HL-60 (cell line): ENCODE results near the gene PTPN1.

Experiments used
- CTCF ChIP-seq: IDR thresholded peaks from one replicate; pipeline ENCODE4 v1.5.1; 2011; ENCODE audit warnings: low read length, control low read depth, inconsistent platforms; ENCODE audit not compliant: insufficient read depth
- GABPA ChIP-seq: IDR thresholded peaks from 2 replicates; pipeline ENCODE4 v1.6.1; 2012; ENCODE audit warnings: low read depth
- POLR2AphosphoS5 ChIP-seq: IDR thresholded peaks from 2 replicates; pipeline ENCODE4 v1.6.1; 2012; ENCODE audit warnings: low read depth
- SPI1 ChIP-seq: IDR thresholded peaks from 2 replicates; pipeline ENCODE4 v1.6.1; 2012; ENCODE audit warnings: low read depth, mild to moderate bottlenecking, borderline replicate concordance
- TF ChIP-seq, protein P1 (sequence below): IDR thresholded peaks from 2 replicates; pipeline ENCODE4 v1.6.1; 2012; ENCODE audit warnings: low read depth; ENCODE audit not compliant: insufficient replicate concordance

DNA sequence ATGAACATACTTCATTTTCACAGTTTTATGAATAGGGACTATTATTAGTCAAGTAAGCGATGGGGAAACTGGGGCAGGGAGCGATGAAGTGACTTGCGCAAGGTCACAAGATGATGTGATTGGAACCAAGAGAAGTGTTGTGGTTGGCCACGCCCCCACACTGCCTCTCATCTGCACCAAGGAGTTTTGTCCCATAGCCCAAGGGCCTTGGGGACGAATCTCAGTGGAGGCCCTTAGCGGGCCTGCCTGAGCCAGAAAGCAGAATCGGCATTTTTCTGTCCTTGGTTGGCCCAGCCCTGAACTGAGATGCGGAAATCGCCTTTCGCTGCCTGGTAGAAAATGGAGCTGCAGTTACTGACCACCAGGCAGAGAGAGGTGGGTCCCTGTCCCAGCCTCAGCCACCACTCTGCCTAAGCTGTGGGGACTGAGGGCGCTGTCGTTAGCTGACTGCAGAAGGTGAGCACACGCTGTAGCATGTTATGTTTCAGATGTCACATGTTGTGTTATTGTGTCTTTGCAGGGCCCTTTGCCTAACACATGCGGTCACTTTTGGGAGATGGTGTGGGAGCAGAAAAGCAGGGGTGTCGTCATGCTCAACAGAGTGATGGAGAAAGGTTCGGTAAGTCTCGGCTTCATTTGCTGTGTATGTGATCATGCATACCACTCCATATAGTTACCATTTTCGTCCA, 57.8 kb downstream of the PTPN1 start:
- TF ChIP-seq CTCF (no peak), POLR2AphosphoS5 (no peak), GABPA (no peak), SPI1 (no peak)
- TF ChIP-seq, protein P1, sequence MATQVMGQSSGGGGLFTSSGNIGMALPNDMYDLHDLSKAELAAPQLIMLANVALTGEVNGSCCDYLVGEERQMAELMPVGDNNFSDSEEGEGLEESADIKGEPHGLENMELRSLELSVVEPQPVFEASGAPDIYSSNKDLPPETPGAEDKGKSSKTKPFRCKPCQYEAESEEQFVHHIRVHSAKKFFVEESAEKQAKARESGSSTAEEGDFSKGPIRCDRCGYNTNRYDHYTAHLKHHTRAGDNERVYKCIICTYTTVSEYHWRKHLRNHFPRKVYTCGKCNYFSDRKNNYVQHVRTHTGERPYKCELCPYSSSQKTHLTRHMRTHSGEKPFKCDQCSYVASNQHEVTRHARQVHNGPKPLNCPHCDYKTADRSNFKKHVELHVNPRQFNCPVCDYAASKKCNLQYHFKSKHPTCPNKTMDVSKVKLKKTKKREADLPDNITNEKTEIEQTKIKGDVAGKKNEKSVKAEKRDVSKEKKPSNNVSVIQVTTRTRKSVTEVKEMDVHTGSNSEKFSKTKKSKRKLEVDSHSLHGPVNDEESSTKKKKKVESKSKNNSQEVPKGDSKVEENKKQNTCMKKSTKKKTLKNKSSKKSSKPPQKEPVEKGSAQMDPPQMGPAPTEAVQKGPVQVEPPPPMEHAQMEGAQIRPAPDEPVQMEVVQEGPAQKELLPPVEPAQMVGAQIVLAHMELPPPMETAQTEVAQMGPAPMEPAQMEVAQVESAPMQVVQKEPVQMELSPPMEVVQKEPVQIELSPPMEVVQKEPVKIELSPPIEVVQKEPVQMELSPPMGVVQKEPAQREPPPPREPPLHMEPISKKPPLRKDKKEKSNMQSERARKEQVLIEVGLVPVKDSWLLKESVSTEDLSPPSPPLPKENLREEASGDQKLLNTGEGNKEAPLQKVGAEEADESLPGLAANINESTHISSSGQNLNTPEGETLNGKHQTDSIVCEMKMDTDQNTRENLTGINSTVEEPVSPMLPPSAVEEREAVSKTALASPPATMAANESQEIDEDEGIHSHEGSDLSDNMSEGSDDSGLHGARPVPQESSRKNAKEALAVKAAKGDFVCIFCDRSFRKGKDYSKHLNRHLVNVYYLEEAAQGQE = no peak
